Stomach (tissue), 4 donors: ENCODE data around the gene EFR3B.

ENCODE experiments used
- EP300 ChIP-seq: sonication (generic); formaldehyde crosslinking; IDR thresholded peaks from one replicate; pipeline ENCODE4 v1.6.1; 2017; ENCODE audit warnings: antibody characterized with exemption
- POLR2A ChIP-seq, 4 donors: fragments of 450-650 bp; IDR thresholded peaks; one replicate each; pipeline ENCODE4 v1.6.1; 2016; ENCODE audit warnings: antibody characterized with exemption in 4 of 4, control low read depth in 2 of 4, mild to moderate bottlenecking in 1 of 4, moderate library complexity in 1 of 4
- POLR2AphosphoS5 ChIP-seq, 3 donors: sonication (generic); formaldehyde crosslinking; IDR thresholded peaks; one replicate each; pipeline ENCODE4 v1.6.1; 2016; ENCODE audit warnings: antibody characterized with exemption in 3 of 3
- TF ChIP-seq, protein P1 (sequence below), 7 experiments: fragments of 450-650 bp in 4 of 7; fragments of 200-600 bp in 3 of 7; sonication (generic) in 3 of 7; IDR thresholded peaks; one replicate each; pipeline ENCODE4 v1.5.1; 2016 to 2019; ENCODE audit warnings: antibody characterized with exemption in 7 of 7, control low read depth in 2 of 7, mild to moderate bottlenecking in 1 of 7

DNA sequence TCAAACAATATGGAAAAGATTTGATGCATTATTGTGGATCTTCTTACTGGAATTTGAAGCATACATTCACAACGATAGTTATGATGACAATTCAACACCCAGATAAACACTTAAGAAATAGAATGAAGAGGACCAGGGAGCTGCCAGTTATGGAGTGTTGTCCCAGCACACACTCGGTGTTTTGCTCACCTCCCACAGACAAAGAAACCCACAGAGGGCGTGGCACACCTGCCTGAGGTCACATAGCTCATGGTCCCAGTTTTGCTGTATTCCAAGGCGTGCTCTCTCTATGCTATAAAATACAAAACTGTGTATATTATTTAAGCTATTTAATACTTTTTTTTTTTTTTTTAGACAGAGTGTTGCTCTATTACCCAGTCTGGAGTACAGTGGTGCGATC lies 31.1 kb downstream of the EFR3B start:
- TF ChIP-seq, protein P1, sequence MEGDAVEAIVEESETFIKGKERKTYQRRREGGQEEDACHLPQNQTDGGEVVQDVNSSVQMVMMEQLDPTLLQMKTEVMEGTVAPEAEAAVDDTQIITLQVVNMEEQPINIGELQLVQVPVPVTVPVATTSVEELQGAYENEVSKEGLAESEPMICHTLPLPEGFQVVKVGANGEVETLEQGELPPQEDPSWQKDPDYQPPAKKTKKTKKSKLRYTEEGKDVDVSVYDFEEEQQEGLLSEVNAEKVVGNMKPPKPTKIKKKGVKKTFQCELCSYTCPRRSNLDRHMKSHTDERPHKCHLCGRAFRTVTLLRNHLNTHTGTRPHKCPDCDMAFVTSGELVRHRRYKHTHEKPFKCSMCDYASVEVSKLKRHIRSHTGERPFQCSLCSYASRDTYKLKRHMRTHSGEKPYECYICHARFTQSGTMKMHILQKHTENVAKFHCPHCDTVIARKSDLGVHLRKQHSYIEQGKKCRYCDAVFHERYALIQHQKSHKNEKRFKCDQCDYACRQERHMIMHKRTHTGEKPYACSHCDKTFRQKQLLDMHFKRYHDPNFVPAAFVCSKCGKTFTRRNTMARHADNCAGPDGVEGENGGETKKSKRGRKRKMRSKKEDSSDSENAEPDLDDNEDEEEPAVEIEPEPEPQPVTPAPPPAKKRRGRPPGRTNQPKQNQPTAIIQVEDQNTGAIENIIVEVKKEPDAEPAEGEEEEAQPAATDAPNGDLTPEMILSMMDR (IDR thresholded peaks at IDR 0.05) = no peak
- TF ChIP-seq EP300 (no peak), POLR2A (IDR thresholded peaks at IDR 0.05) (no peak), POLR2AphosphoS5 (IDR thresholded peaks at IDR 0.05) (no peak)
